SJCRH30 (cell line): ENCODE data around the gene SMYD3. TPM values are rescaled to one million over a fixed set of nuclear protein-coding genes. Genes with fewer than 3 reads are reported as not detected.
"Not testable (repeated sequence)": the region's sequence is repeated elsewhere in the genome, so short reads cannot be mapped to it uniquely, and the experiment has no call there.

Experiments used
- DNase-seq, 2 experiments: peaks; one replicate each; pipeline ENCODE4 v3.0.0-alpha.2; 2015 to 2020
- H3K27ac ChIP-seq: fragments of 250-450 bp; sonication (Bioruptor Pico); 2 replicates; pipeline ENCODE4 v1.5.1; 2020; ENCODE audit warnings: mild to moderate bottlenecking, moderate library complexity
- H3K27me3 ChIP-seq: fragments of 250-450 bp; sonication (Bioruptor Pico); 2 replicates; pipeline ENCODE4 v1.5.1; 2020; ENCODE audit warnings: mild to moderate bottlenecking, moderate library complexity
- H3K36me3 ChIP-seq: fragments of 250-450 bp; sonication (Bioruptor Pico); 2 replicates; pipeline ENCODE4 v1.5.1; 2020; ENCODE audit warnings: mild to moderate bottlenecking, moderate library complexity
- H3K4me1 ChIP-seq: fragments of 250-450 bp; sonication (Bioruptor Pico); 2 replicates; pipeline ENCODE4 v1.5.1; 2020; ENCODE audit warnings: mild to moderate bottlenecking, moderate library complexity
- H3K4me3 ChIP-seq: fragments of 250-450 bp; sonication (Bioruptor Pico); 2 replicates; pipeline ENCODE4 v1.5.1; 2020; ENCODE audit warnings: mild to moderate bottlenecking, moderate library complexity
- H3K9me3 ChIP-seq: fragments of 250-450 bp; sonication (Bioruptor Pico); replicated peaks from 2 replicates; pipeline ENCODE4 v1.5.1; 2020; ENCODE audit warnings: mild to moderate bottlenecking, moderate library complexity
- total RNA-seq: library from RNA; depleted of rRNA; stranded (reverse); fragments of >200 nt; shearing (Covaris generic); gene quantifications from 2 replicates; pipeline ENCODE4 v1.2.3, GENCODE V29; 2014

The SMYD3 gene
- total RNA-seq, 1 experiment from 2014 or later, result 18.1 TPM

DNA sequence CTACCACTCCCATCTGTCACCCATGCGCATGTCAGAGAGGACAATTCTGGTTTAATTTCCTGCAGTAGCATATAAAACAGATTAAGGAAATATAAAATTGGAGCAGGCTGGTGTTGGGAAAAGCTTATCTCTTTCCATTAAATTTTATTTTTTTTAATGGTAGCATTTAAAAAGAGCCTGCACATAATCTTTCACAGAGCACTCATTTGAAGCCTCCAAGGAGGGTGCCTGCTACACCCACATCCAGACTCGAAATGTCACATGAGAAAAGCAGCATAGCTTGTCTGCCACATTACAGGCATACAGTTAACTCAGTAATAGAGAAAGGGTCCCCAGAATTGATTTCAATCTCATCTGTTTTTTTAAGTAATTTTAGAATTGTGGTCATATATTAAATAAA lies 753.3 kb downstream of the SMYD3 start:
- Histone ChIP-seq H3K9me3 (no peaks in the 10 kb centered on the region), H3K27me3 (no peaks in the 10 kb centered on the region), H3K4me1 (no peaks in the 10 kb centered on the region), H3K36me3 (no peaks in the 10 kb centered on the region), H3K4me3 (no peak overlapping the region), H3K27ac (no peak overlapping the region)
- DNase-seq, result no peak

- no peaks in the 10 kb centered on the region for H3K36me3 ChIP-seq
- H3K27ac ChIP-seq, result no peak overlapping the region
- H3K4me1 ChIP-seq, result no peaks in the 10 kb centered on the region
- no peaks in the 10 kb centered on the region for H3K27me3 ChIP-seq
- H3K4me3 ChIP-seq, result no peak overlapping the region
- DNase-seq, result no peak
- no peaks in the 10 kb centered on the region for H3K9me3 ChIP-seq
Observed at GRCh38 chr1:245752561-245752960, 754.5 kb downstream of the SMYD3 start.

- H3K9me3 ChIP-seq, result no peaks in the 10 kb centered on the region; the same call in 1 of the 2 replicates
- no peaks in the 10 kb centered on the region for H3K4me1 ChIP-seq
- H3K27me3 ChIP-seq, result no peaks in the 10 kb centered on the region
- no peak for DNase-seq
- no peak overlapping the region for H3K27ac ChIP-seq
- no peaks in the 10 kb centered on the region for H3K36me3 ChIP-seq
- H3K4me3 ChIP-seq, result no peak overlapping the region
Observed at GRCh38 chr1:245751726-245752470, 755.2 kb downstream of the SMYD3 start.

DNA sequence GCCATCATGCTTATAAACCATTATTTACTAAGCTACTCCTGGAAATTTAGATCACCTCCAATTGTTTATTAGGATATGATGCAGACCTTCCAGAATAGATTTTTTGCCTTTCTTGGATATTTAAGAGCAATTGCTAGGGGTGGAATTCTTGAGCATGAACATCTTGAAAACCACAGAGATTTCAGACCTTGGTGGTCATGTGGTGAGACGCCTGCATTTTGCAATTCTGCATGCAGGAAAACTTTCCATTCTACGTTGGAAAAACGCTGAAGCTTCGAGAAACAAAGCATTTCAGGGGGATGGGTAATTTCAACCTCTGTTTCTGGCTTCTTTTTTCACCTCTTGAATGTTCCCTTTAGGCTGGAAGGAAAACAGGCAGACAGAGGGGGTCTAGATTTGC lies 756.0 kb downstream of the SMYD3 start:
- no peak for DNase-seq
- H3K36me3 ChIP-seq, result no peaks in the 10 kb centered on the region
- no peak overlapping the region for H3K4me3 ChIP-seq
- H3K27ac ChIP-seq, result no peak overlapping the region
- no peaks in the 10 kb centered on the region for H3K4me1 ChIP-seq
- no peaks in the 10 kb centered on the region for H3K27me3 ChIP-seq
- H3K9me3 ChIP-seq, result no peaks in the 10 kb centered on the region; the same call in 1 of the 2 replicates

DNA sequence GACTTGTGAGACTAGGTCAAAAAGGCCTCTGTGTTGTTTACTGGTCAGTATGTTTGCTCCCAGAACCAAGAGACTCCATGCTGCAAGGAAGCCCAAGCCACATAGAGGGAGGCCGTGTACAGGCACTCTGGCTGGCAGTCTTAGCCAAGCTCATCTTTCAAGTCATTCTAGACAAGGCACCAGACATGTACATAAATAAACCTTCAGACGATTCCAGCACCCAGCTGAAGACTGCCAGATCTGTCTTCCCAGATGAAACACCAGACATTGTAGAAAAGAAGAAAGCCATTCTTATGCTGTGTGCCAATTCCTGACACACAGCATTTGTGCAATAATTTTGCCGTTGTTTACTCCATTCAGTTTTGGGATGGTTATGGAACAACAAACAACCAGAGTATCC lies 756.8 kb downstream of the SMYD3 start:
- Histone ChIP-seq H3K27ac (no peak overlapping the region), H3K9me3 (no peaks in the 10 kb centered on the region; the same call in 1 of the 2 replicates), H3K27me3 (no peaks in the 10 kb centered on the region), H3K4me3 (no peak overlapping the region), H3K36me3 (no peaks in the 10 kb centered on the region), H3K4me1 (no peaks in the 10 kb centered on the region)
- no peak for DNase-seq

DNA sequence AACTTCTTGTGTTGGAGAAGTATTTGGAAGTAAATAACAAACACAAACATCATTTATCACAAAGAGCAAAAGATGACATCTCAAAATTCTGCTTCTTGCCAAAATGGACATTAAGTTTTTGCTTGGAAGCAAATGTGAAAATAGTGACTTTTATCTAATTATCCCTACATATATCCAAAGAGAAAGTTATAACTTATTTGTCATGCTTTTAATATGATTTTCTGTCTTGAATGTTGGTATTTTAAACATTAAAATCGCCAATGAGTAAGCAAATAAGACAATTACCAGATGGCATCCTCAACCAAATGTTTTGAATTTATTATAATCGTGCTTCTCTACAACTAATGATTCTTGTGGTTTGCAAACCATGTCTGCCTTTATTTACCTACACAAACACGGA lies 758.0 kb downstream of the SMYD3 start:
- H3K4me3 ChIP-seq, result no peak overlapping the region
- no peaks in the 10 kb centered on the region; the same call in 1 of the 2 replicates for H3K9me3 ChIP-seq
- no peak overlapping the region for H3K27ac ChIP-seq
- H3K27me3 ChIP-seq, result no peaks in the 10 kb centered on the region
- no peaks in the 10 kb centered on the region for H3K4me1 ChIP-seq
- no peaks in the 10 kb centered on the region for H3K36me3 ChIP-seq
- DNase-seq, result no peak

DNA sequence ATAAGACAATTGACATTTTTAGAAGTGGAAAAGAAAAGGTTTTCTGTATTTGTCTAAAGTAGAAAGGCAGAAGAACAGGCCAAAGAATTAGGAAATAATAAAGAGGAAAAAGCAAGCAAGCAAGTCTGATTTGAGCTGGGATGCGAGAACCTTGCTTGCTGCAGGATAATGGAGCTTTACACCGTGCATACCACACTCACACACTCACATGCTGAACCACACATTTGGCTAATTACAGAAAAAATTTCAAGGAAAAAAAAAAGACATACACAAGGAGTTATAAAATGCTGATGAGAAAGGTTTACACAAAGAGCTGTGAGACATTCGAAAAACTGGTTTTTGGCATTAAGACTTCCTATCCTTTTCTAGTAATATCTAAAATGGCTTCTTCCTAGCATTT lies 758.4 kb downstream of the SMYD3 start:
- Histone ChIP-seq H3K27ac (no peak overlapping the region), H3K36me3 (no peaks in the 10 kb centered on the region), H3K27me3 (no peaks in the 10 kb centered on the region), H3K4me3 (no peak overlapping the region), H3K4me1 (peaks cover 1% of the 10 kb centered on the region; the same call in 1 of the 2 replicates), H3K9me3 (no peaks in the 10 kb centered on the region; the same call in 1 of the 2 replicates)
- no peak for DNase-seq

DNA sequence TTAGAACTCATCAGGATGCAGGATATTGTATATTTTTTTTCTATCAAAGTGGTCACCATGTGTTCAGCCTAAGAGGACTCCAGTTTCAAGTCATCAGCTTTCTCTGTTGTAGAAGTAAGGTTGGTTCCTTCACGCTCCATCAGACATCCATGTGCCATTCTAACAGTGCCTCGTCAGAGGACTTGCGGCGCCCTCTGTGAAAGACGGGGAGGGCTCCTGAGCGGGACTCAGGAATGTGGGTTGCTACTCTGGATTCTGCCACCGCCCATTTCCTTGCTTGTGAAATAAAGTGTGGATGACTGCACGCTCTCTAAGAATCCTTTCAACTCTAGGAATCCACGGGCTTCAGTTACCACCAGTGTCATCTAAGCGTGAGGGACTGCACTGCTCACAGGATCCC lies 758.8 kb downstream of the SMYD3 start:
- no peaks in the 10 kb centered on the region; the same call in 1 of the 2 replicates for H3K9me3 ChIP-seq
- no peak overlapping the region for H3K4me3 ChIP-seq
- peaks cover 3% of the 10 kb centered on the region; the same call in 1 of the 2 replicates for H3K4me1 ChIP-seq
- no peaks in the 10 kb centered on the region for H3K36me3 ChIP-seq
- no peak for DNase-seq
- no peaks in the 10 kb centered on the region for H3K27me3 ChIP-seq
- no peak overlapping the region for H3K27ac ChIP-seq

DNA sequence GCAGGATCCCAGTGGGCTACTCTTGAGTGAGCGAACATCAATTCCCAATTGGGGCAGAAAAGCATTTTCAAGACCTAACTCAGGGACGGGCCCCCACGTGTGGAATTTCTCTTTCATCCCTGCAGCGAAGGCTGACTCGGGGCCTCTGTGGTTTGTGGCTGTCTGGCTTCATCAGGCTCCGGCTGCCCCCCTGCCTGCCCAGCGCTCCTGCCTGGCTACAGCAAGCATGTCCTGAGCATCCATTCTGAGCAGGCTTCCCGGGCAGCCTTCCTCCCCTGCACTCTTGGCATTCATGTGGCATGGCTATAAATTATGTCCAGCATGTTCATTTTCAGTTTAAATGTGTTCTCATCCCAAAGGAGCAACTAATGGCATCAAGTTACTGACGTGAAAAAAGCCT lies 764.2 kb downstream of the SMYD3 start:
- Histone ChIP-seq H3K4me1 (peaks cover 12% of the 10 kb centered on the region; the same call in 1 of the 2 replicates), H3K9me3 (no peaks in the 10 kb centered on the region; the same call in 1 of the 2 replicates), H3K36me3 (no peaks in the 10 kb centered on the region), H3K27ac (peak overlapping the region; percentile 11; the same call in 1 of the 2 replicates), H3K4me3 (peak overlapping the region; percentile 35), H3K27me3 (no peaks in the 10 kb centered on the region)
- DNase-seq, result peak; percentile 61 to 62

DNA sequence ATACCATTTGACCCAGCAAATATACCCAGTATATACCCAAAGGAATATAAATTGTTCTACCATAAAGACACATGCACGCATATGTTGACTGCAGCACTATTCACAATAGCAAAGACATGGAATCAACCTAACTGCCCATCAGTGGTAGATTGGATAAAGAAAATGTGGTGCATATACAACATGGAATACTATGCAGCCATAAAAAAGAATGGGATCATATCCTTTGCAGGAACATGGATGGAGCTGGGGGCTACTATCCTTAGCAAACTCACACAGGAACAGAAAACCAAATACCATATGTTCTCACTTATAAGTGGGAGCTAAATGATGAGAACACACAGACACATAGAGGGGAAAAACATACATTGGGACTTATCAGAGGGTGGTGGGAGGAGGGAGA lies 766.7 kb downstream of the SMYD3 start:
- H3K9me3 ChIP-seq, H3K27ac ChIP-seq, H3K27me3 ChIP-seq, H3K36me3 ChIP-seq, H3K4me3 ChIP-seq, DNase-seq: not testable (repeated sequence)
- peaks cover 12% of the 10 kb centered on the region; the same call in 1 of the 2 replicates for H3K4me1 ChIP-seq

GRCh38 chr1:245730801-245731200 lies 776.3 kb downstream of the SMYD3 start:
- Histone ChIP-seq H3K36me3 (no peaks in the 10 kb centered on the region), H3K4me3 (no peak overlapping the region), H3K27me3 (no peaks in the 10 kb centered on the region), H3K9me3 (no peaks in the 10 kb centered on the region), H3K4me1 (no peaks in the 10 kb centered on the region), H3K27ac (no peak overlapping the region)
- no peak for DNase-seq

- H3K4me1 ChIP-seq, H3K27ac ChIP-seq, H3K4me3 ChIP-seq, DNase-seq, H3K27me3 ChIP-seq, H3K9me3 ChIP-seq, H3K36me3 ChIP-seq: not testable (repeated sequence)
Observed at GRCh38 chr1:245728035-245728434, 779.0 kb downstream of the SMYD3 start.

GRCh38 chr1:245721488-245721887 lies 785.6 kb downstream of the SMYD3 start:
- no peak overlapping the region for H3K4me3 ChIP-seq
- no peak for DNase-seq
- H3K27me3 ChIP-seq, result no peaks in the 10 kb centered on the region
- peaks cover under 1% of the 10 kb centered on the region for H3K4me1 ChIP-seq
- H3K9me3 ChIP-seq, result no peaks in the 10 kb centered on the region; the same call in 1 of the 2 replicates
- no peaks in the 10 kb centered on the region for H3K36me3 ChIP-seq
- H3K27ac ChIP-seq, result no peak overlapping the region

DNA sequence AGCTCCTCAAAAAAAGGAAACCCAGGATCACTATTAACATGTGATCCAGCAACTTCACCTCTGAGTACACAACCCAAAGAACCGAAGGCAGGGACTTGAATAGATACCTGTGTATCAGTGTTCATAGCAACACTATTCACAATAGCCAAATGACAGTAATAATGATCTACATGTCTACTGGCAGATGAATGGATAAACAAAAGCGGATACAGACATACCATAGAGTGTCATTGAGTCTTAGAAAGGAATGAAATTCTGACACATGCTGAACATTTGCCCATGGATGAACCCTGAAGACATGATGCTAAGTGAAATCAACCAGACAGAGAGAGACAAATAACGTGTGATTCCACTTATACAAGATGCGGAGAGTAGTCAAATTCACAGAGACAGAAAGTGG lies 788.1 kb downstream of the SMYD3 start:
- H3K27ac ChIP-seq, result no peak overlapping the region
- no peak overlapping the region for H3K4me3 ChIP-seq
- H3K9me3 ChIP-seq, result no peaks in the 10 kb centered on the region; the same call in 1 of the 2 replicates
- H3K36me3 ChIP-seq, result no peaks in the 10 kb centered on the region
- H3K27me3 ChIP-seq, result no peaks in the 10 kb centered on the region
- no peak for DNase-seq
- peaks cover 19% of the 10 kb centered on the region for H3K4me1 ChIP-seq

- H3K36me3 ChIP-seq, result no peaks in the 10 kb centered on the region
- no peaks in the 10 kb centered on the region for H3K27me3 ChIP-seq
- no peak overlapping the region for H3K4me3 ChIP-seq
- H3K4me1 ChIP-seq, result peaks cover 19% of the 10 kb centered on the region
- H3K27ac ChIP-seq, result no peak overlapping the region
- H3K9me3 ChIP-seq, result no peaks in the 10 kb centered on the region; the same call in 1 of the 2 replicates
- no peak for DNase-seq
Observed at GRCh38 chr1:245718123-245718522, 789.0 kb downstream of the SMYD3 start.

DNA sequence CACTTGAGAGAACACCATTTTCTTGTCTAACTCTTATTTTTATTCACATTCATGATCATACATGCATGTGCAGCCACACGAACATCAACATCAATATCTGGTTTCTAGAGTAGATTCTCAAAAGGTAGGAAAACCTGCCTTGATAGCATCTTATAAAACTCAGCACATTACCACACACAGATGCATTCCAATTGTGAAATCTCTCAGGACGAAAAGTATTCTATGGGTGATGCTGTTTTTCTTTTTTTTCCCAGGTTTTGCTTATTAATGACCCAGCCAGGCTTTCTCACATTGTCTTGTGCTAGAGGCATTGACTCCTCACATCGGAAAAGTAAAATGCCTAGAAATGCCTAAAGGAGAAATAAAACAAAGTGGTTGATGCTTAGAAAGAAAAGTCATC lies 789.5 kb downstream of the SMYD3 start:
- H3K36me3 ChIP-seq, result no peaks in the 10 kb centered on the region
- no peaks in the 10 kb centered on the region; the same call in 1 of the 2 replicates for H3K9me3 ChIP-seq
- H3K4me1 ChIP-seq, result peaks cover 19% of the 10 kb centered on the region
- H3K27me3 ChIP-seq, result no peaks in the 10 kb centered on the region
- no peak overlapping the region for H3K27ac ChIP-seq
- DNase-seq, result no peak
- no peak overlapping the region for H3K4me3 ChIP-seq
